SK-N-SH treated with all-trans-retinoic acid at 6 μM for 48 hours (cell line): ENCODE data around the gene SCEL.

Source experiments
- CREB5 ChIP-seq: fragments of 250-450 bp; sonication (Bioruptor Pico); IDR thresholded peaks from 2 replicates; pipeline ENCODE4 v1.5.1; 2020; ENCODE audit warnings: low read depth, mild to moderate bottlenecking, moderate library complexity
- CSDC2 ChIP-seq: fragments of 250-450 bp; sonication (Bioruptor Pico); IDR thresholded peaks from 2 replicates; pipeline ENCODE4 v1.5.0; 2020; ENCODE audit warnings: mild to moderate bottlenecking, moderate library complexity
- ZFP30 ChIP-seq: fragments of 450-650 bp; formaldehyde crosslinking; IDR thresholded peaks from 2 replicates; pipeline ENCODE4 v1.5.0; 2022; ENCODE audit warnings: mild to moderate bottlenecking, moderate library complexity

- TF ChIP-seq CREB5 (CRISPR knock-in tag) (no peak), ZFP30 (CRISPR knock-in tag) (no peak), CSDC2 (CRISPR knock-in tag) (no peak)
Measured at GRCh38 chr13:77580748-77581147, 45.2 kb downstream of the SCEL start.
